DMS79 (cell line): Measurements from ENCODE around the gene HACE1.
"Not testable (repeated sequence)": the region's sequence is repeated elsewhere in the genome, so short reads cannot be mapped to it uniquely, and the experiment has no call there.

Experiments
- DNase-seq: peaks from one replicate; lab custom pipeline; 2025; lab: John Stamatoyannopoulos, UW

Gene HACE1

DNA sequence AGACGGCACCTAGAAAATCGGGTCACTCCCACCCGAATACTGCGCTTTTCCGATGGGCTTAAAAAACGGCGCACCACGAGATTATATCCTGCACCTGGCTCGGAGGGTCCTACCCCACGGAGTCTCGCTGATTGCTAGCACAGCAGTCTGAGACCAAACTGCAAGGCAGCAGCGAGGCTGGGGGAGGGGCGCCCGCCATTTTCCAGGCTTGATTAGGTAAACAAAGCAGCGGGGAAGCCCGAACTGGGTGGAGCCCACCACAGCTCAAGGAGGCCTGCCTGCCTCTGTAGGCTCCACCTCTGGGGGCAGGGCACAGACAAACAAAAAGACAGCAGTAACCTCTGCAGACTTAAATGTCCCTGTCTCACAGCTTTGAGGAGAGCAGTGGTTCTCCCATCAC lies 122.2 kb downstream of the HACE1 start:
- not testable (repeated sequence) for DNase-seq

DNA sequence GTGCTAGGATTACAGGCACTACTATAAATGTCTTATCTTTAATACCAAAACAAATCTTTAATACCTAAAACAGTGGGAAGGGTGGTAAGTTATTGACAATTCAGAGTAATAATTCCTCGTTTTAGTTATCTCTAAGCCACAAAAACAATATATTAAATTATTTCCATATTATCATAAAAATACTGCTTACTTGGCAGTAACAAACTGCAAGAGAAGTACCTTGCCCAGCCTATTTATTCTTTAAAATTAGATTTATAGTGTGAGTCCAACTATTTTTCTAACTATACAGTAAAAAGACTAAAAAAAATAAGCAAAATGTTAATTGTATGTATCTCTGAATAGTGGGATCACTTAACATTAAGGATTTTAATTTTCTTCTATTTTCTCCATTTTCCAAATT lies 123.2 kb downstream of the HACE1 start:
- no peak for DNase-seq

DNA sequence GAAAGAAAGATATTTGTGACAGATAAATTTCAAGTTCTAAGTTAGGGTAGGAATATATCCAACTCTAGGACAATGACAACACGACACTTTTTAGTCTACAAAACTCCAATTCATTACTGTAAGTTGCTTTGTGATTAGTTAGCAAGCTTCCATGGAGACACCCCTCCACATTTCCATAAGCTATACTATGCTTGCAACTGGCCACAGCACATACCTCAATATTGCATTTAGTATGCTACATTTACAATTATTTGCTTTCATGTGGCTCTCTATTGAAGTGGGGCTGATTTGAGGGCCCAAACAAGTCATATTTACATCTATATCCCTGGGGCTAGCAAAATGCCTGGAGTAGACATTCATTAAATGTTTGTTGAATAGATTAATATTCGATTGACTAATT lies 129.3 kb downstream of the HACE1 start:
- no peak for DNase-seq

DNA sequence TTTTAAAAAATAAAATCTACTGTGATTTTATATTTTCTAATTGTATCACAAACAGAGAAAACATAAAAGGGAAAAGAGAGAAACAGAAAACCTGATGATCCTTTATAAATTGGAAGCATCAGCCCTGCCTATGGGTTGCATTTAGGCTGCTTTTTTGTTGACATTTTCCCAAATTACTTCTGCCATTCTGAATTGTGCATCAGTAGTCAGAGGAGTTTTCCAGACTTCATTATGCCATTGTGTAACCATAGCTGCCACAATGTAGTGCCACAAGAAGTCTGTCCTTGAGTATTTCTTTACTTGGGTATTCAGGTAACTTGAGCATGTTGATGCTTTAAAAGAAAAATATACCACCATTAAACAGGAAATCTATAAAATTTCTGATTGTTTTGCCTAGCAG lies 130.3 kb downstream of the HACE1 start:
- no peak for DNase-seq

DNA sequence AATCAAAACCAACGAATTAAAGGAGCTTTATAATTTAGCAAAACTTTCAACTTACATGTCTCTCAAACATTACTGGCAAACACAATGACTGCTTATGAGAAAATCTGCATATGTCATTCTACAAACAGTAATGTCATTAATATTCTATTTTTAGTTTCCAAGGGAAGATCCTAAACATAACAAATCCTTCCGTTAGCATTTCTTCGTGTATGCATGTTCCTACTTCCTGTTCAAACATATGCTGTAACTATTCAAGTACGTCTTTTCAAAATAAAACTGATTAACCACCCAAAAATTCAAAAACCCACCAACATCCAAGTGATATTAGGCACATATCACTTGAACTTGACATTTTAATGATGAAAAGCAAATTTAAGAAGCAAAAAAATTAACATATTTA lies 131.3 kb downstream of the HACE1 start:
- DNase-seq = no peak

DNA sequence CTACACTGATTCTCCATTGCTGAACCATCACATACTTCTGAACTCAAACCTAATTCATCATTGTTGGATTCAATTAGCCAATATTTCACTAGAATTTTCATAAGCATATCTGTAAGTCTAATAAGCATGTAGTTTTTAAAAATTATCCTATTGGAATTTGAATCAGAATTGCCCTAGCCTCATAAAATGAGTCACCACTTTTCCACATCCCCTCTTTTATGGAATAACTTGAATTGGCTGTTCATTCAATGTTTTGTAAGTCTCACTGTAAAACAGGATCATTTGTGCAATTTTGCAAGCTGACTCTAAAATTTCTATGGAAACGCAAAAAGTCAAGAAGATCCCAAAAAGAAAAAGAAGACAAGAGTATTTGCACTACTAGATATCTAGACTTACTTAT lies 141.0 kb downstream of the HACE1 start:
- no peak for DNase-seq

DNA sequence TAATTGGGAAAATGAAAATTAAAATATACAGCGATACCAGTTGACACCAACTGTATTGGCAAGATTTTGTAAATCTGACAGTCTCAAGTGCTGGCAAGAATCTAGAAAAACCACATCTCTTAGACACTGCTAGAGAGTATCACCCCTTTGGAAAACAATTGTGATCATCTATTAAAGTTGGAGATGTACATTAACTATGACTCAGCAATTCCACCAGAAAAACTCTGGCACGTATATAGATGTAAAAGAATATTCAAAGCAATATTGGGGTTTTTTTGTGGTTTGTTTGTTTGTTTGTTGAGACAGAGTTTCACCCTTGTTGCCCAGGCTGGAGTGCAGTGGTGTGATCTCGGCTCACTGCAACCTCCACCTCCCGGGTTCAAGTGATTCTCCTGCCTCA lies 142.9 kb downstream of the HACE1 start:
- no peak for DNase-seq

DNA sequence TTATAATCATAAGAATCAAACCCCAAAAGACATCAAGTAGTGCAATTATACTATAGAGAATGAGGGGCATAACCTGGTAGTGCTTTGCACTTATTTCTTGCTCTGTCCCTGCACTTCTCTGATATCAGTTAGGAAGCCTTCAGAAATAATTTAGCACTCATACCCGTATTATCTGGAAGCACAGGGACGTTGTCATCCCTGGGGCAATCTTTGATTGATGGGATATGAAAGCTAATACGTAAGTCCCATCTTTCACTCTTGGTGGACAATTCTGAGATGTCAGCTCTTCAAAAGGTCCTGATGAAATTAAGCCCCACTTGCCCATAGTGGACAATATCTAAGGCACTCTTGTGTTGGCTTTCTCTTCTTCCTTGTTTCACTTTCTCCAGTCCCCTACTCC lies 144.9 kb downstream of the HACE1 start:
- no peak for DNase-seq

DNA sequence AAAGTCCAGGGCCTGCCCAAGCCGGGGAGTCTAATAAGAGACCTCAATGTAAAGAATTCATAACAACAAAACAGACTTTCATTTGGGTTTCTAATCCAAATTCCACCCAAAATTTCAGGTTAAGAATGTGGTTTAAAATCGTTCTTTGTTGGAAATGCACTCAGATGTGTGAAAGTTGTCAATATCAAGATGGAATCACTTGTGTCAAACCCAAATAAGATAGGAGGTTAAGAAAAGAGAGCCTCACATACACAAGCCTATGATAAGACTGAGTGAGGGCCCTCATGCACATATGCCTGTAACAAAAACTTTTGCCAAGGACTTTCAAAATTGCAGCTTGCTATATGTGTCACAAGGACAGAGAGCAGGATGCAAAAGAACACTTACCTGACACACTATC lies 145.7 kb downstream of the HACE1 start:
- no peak for DNase-seq

DNA sequence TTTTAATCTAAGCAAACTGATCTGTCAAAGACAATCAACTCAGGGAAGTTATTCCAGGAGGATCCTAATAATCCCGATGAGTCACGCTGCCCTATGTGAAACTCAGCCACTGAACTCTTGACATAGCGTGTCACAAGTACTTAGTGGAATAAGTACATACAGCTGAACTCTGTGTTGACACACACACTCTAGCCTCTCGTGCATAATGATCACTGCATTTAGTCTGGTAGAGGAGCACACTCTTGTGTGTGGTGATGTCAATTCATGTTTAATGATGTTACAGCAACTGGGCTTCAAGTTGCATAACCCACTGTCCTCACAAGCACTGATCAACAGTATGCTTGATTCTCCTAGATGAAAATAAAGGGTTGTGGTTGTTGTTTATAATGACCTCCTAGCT lies 148.3 kb downstream of the HACE1 start:
- peak; percentile 58 for DNase-seq

DNA sequence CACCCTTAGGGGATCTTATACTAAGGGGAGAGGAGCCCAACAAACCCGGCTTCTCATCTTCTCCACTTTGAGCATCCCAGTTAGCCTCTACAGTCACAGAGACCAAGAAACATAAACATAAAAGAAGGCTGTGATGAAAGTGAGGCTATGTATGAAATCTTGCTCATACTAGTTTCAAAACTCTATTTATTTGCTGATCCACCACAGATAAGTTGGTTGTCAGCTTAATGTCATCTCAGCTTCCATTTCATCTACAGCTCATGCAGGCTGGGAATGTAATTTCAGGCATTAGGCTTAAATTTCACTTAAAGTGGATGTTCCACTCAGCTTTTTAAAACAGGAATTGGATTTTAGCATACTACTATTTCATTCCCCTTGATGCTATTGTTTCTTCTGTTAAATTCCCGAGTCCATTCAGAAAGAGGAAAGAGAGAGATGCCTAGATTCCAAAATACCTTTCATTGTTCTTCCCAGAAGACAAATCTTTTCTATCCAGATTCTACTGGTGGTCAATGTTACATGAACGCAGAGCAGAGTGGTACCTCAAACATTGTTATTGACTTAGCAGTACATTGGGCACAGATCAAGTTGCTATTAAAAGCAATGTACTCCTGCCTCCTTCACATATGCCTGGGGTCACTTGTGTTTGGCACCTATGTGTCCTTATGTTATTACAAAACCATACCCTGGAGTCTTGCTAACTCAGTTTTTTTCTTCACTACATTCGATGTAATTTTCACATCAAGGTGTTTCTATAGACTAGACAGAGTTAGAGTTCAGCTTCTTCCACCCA lies 149.0 kb downstream of the HACE1 start:
- DNase-seq = no peak

DNA sequence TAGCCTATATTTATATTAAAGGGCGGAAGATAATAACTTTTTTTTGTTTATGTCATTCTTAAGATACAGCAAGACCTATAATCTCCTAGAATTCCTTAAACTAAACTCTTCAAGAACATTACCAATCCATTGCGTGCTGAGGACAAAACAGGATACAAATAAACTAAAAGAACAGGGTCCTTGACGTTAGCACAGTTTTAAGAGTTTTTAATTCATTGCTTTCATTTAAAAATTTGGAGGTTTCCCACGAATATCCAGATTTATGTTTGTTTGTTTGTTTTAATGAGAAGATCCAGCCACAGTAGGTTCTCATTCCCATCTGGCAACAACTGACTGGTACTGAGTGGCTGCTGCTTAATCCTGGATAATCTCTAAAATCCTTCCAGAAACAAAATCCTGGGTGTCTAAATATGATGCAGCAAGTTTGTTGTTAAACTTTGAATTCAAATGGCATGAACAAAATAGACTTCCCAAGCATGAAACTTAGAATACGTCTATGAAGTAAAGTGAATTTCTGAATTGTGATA lies 153.7 kb downstream of the HACE1 start:
- no peak for DNase-seq

DNA sequence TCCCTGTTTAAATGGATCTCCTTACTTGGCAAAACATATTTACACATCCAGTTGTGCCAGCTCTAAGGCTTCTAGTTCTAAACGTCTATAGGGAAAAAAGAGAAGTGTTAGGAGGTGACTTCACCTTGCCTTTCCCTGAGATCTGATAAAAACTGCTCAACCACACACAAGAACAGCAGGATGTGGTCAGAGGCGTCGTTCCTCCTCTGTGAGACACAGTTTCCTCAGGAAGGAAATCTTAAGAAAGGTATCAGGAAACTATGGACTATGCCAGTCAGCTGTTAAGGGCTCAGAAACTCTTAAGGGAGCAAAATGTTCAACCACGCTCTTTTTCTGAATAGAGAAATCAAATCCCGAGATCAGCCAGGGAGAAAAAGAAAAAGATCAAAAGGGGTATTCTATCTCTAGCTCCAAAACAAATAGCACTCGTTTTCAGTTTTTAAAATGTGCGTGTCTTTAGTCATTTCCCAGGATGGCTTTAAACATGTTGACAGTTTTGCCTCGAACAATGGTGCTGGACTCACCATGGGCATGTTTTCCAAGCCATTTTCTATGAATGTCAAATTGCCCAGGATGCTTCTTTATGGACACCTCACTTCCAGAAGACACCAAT lies 154.5 kb downstream of the HACE1 start:
- DNase-seq = no peak

DNA sequence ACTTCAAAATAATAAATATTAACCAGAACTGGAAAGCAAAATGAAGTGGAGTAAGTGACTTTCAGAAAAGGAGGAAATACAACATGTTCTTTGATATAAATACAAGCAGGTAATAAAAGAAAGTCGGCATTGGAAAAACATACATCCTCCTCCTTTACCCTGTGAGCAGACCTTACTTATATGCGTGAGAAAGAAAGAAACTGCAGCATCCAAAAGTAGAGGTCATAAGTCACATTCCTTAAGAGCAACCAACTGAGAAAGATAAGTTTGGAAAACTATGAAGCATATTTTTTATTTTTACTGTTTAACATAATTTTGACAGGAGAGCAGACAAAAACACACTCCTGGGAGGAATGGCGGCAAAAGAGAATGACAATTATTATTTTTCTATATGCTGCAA lies 155.5 kb downstream of the HACE1 start:
- no peak for DNase-seq

DNA sequence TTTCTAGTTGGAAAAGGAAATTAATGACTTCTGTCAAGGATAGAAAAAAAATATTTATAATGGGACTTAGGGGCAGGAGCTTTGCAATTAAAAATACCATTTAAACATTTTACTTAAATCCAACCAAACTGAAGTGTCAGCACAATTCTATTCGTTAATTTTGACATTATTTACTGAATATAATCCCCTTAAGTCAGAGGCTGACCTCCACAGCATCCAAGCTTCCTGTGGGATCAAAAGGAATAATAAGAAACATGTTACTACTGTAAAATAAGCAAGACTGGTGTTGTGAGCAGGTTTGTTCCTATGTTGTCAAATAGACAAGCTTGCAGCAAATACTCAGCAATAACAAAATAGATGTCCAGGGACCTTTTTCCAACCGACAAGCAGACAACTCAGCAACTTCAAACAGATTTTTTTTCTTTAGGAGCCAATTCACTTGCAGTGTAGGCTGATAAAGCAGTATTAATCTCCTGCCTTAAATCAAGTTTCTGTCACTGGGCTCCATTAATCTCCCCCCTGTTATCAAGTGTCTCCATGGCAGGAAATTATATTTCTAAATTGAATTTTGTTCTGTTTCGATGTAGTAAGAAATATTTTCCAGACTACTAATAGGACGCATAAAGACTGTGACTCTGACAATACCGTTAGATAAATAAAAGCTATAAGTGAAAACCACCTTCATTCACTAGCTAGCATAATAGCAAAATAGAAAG lies 157.4 kb downstream of the HACE1 start:
- no peak for DNase-seq

DNA sequence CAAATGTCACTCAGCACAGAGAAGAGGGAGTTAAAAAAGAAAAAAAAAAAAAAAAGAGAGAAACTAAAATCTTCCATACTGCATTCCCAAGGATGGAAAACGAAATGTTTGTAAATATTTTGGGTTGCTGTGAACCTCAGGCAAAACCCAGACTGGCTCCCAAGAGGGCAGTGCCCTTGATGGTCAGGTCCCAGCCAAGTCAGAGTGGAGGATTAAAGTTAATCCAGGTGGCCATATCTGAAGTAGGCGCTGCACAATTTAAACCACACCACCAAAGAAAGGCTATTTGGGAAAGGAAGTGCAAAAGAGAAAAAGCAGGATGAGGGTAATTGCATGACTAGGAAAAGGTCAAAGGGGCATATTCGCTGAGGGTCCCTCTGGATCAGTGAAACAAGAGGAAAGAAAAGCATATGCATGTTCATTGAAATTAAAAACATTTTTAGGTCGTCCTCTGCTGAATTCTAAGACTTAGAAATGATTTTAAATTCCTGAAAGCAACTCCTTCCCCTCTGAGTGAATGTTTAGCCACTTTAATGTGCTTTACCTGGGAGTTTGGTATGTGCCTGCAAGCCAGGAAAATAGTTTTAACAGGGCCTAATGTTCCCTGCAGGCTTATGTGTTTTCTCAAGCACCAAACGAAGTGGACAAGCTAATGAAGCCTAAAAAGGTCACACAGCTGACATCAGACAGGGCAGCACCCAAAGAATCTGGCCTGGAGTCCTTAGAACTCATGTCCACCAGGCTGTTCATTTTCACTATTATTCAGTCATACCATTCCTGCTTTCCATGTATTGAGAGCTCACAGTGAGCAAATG lies 159.1 kb downstream of the HACE1 start:
- DNase-seq = no peak

DNA sequence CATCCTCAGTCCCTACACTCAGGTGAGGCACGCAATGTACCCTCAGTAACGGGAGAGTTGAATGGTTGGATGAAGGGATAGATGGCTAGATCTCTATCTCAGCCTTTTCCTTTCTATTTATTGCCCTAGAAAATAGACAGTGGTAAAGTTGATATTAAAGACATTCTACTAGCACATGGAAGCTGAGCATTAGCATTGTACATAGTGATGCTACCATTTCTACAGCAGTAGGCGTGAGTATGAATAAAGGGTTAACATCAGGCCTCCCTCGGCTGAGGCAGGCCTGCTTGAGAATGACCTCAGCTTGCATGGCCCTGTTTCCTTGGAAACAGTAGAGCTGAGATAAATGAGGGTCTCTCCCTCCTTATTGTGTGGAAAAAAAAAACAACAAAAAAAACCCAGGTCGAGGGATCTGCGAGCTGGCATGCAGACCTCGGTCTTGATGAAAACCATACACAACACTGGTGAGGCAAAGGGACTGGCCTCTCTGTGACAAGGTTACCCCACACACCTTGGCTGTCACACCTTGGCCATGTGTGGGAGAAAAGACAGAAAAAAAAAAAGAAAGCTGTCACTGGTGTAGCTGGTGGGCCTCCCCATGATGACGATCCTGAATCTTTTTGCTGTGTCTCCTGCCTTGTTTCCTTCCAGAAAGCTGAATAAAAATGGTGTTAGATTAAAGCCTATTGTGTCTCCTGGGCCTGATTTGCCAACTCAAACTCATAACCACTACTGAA lies 160.0 kb downstream of the HACE1 start:
- DNase-seq = no peak

DNA sequence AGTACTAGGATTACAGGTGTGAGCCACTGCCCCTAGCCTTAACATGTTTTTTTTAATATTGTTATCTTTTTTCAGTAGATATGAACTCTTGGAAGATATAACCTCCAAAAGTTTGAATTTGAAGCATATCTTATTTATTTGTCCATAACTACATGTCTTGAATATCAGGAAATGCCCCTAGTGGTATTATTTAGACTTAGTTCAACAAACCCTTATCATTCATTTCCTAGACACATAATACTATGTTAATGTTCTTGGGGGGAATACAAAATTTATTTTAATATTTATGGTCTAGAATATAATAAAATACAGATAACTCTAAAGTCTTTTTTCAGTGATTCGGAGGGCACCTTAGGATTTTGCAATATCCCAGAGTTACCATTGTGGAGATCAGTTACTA lies 160.7 kb downstream of the HACE1 start:
- no peak for DNase-seq

DNA sequence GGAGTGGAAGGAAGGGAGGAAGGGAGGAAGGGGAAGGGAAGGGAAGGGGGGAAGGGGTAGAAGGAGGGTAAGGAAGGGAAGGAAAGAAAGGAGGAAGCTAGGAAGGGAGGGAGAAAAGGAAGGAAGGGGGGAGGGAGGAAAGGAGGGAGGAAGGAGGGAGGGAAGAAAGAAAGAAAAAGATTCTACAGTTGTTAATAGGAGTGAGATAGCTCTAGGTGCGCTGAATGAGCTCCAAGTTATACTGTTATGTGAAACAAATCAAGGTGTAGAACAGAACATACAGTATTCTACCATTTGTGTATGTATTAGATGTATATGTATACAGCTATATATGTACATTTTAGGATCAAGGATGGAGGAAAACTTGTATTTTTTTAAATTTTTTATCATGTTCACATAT lies 167.7 kb downstream of the HACE1 start:
- no peak for DNase-seq

DNA sequence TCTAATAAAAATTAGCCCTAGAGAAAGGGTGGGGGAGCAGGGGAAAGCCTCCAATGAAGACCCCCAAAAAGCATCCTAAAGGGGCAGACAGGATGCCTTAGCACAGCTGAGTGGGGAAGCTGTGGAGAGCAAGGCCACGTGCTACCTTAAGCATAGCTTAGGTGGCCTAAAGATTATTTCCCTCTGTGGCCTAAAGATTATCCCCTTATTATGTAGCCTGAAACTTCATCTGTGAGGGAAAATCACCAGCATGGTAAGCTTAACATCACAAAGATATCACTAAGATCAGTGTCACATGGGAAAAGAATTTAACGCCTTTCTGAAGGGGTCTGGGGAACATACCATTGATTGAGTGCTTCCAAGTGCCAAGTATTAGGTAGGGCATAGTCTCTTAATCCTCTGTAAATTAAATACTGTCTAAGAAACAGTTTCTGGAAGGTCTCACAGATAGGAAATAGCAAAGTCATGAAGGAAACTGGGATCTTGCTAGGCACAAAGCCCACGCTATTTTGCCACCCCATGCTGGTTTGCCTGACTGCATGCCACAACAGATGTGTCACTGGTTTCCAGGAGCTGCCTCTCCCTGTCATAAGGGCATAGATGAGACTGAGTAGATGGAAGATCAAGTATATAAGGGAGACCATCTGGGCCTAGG lies 170.0 kb downstream of the HACE1 start:
- no peak for DNase-seq
